ENCODE results near the gene STAG3. TPM values are rescaled to one million over a fixed set of nuclear protein-coding genes. Genes with fewer than 3 reads are reported as not detected.
"Not testable (repeated sequence)": the region's sequence is repeated elsewhere in the genome, so short reads cannot be mapped to it uniquely, and the experiment has no call there.

Gene STAG3
- total and polyA plus RNA-seq, 2 donors (not counting 1 experiment from before 2014, with no cell fraction given): 24.8 to 33.4 TPM

- H3K27me3 Mint-ChIP-seq: no peaks in the 10 kb centered on the region
- H3K4me1 ChIP-seq (ENCODE audit: control insufficient read depth in 2 of 2, insufficient read depth in 2 of 2, low read length in 2 of 2): peaks cover 68 to 76% of the 10 kb centered on the region in 2 donors
- no peaks in the 10 kb centered on the region for H4K20me1 ChIP-seq (ENCODE audit: control insufficient read depth, insufficient read depth, low read length, poor library complexity, severe bottlenecking)
- H3K36me3 ChIP-seq (replicated peaks in 1 of 2; ENCODE audit: control extremely low read depth in 1 of 2, control insufficient read depth in 1 of 2, extremely low read depth in 1 of 2, insufficient read depth in 2 of 2, low read length in 1 of 2): no peaks in the 10 kb centered on the region
- H3K9ac ChIP-seq (ENCODE audit: low read length): no peak overlapping the region
- DNase-seq (no peak), ATAC-seq (ENCODE audit: low read depth) (no peak)
- no peak overlapping the region for H2AFZ ChIP-seq (ENCODE audit: insufficient read depth, low read depth, low read length, poor library complexity, severe bottlenecking)
- ChIA-PET POLR2A (no interaction called here), CTCF (interaction anchor here (1.1 to 9.7 kb wide), 4 partner anchors 11 to 79 kb away, joined by 3 to 93 read pairs (median 36); no protein-coding TSS in a partner anchor)
- H3K4me2 ChIP-seq (replicated peaks; ENCODE audit: low read depth, low read length, poor library complexity, severe bottlenecking): no peak overlapping the region
- no peaks in the 10 kb centered on the region for H3K27me3 ChIP-seq (replicated peaks in 1 of 4; ENCODE audit: control extremely low read depth in 1 of 4, control insufficient read depth in 3 of 4, insufficient read depth in 4 of 4, low read length in 3 of 4)
- H3K27ac Mint-ChIP-seq: peak overlapping the region; percentile 91
- peaks cover 7% of the 10 kb centered on the region for H3K79me2 ChIP-seq (ENCODE audit: control insufficient read depth, insufficient read depth, low read length)
- H3K9me3 Mint-ChIP-seq (ENCODE audit: insufficient read depth): no peaks in the 10 kb centered on the region
- no peak for TF ChIP-seq CTCF (IDR thresholded peaks at IDR 0.05)
- TF ChIP-seq EZH2 (IDR thresholded peaks at IDR 0.05; ENCODE audit: borderline replicate concordance, insufficient read depth, low read depth, low read length, poor library complexity, severe bottlenecking): no peak
- peak overlapping the region; percentile 32 to 36 for H3K27ac ChIP-seq (ENCODE audit: low read length in 2 of 2)
- no peak overlapping the region for H3K4me3 ChIP-seq (ENCODE audit: control extremely low read depth in 1 of 5, extremely low read depth in 1 of 5, insufficient read depth in 1 of 5, low read depth in 2 of 5, low read length in 4 of 5)
- intact Hi-C loops (cut with micrococcal nuclease): loop anchor here (5.0 kb wide), 2 partner anchors 36 to 66 kb away; partner anchors contain the start of genes GPC2, LAMTOR4 and STAG3
- 39% methylated on average over 2 of the region's 6 CpGs for WGBS (ENCODE audit: insufficient coverage)
- peaks cover 83% of the 10 kb centered on the region for H3K4me1 Mint-ChIP-seq
- H3K4me3 Mint-ChIP-seq: no peak overlapping the region
- no peaks in the 10 kb centered on the region for H3K9me3 ChIP-seq (ENCODE audit: control extremely low read depth in 1 of 3, control insufficient read depth in 2 of 3, insufficient read depth in 1 of 3, low read length in 2 of 3)
These were observed 36.0 kb downstream of the STAG3 start for GRCh38 chr7:100213672-100214071.

- H3K4me3 ChIP-seq (ENCODE audit: control extremely low read depth in 1 of 5, extremely low read depth in 1 of 5, insufficient read depth in 1 of 5, low read depth in 2 of 5, low read length in 4 of 5); H3K9me3 ChIP-seq (ENCODE audit: control extremely low read depth in 1 of 3, control insufficient read depth in 2 of 3, insufficient read depth in 1 of 3, low read length in 2 of 3); POLR2A ChIA-PET; H2AFZ ChIP-seq (ENCODE audit: insufficient read depth, low read depth, low read length, poor library complexity, severe bottlenecking); H3K9ac ChIP-seq (ENCODE audit: low read length); H3K9me3 Mint-ChIP-seq (ENCODE audit: insufficient read depth); DNase-seq; H4K20me1 ChIP-seq (ENCODE audit: control insufficient read depth, insufficient read depth, low read length, poor library complexity, severe bottlenecking); H3K4me2 ChIP-seq (replicated peaks; ENCODE audit: low read depth, low read length, poor library complexity, severe bottlenecking); H3K36me3 ChIP-seq (replicated peaks in 1 of 2; ENCODE audit: control extremely low read depth in 1 of 2, control insufficient read depth in 1 of 2, extremely low read depth in 1 of 2, insufficient read depth in 2 of 2, low read length in 1 of 2); H3K27me3 ChIP-seq (replicated peaks in 1 of 4; ENCODE audit: control extremely low read depth in 1 of 4, control insufficient read depth in 3 of 4, insufficient read depth in 4 of 4, low read length in 3 of 4); H3K27me3 Mint-ChIP-seq: not testable (repeated sequence)
- peak overlapping the region in 1 of 2 donors; percentile 12 for H3K27ac ChIP-seq (ENCODE audit: low read length in 2 of 2)
- H3K27ac Mint-ChIP-seq: peak overlapping the region; percentile 91
- ATAC-seq (ENCODE audit: low read depth): peak; percentile 9
- intact Hi-C loops (cut with micrococcal nuclease): loop anchor here (5.0 kb wide), 2 partner anchors 37 to 67 kb away; partner anchors contain the start of genes GPC2, LAMTOR4 and STAG3
- H3K79me2 ChIP-seq (ENCODE audit: control insufficient read depth, insufficient read depth, low read length): peaks cover 12% of the 10 kb centered on the region
- CTCF ChIA-PET: interaction anchor here (1.3 to 9.7 kb wide), 3 partner anchors 14 to 80 kb away, joined by 7 to 93 read pairs (median 66); no protein-coding TSS in a partner anchor
- H3K4me1 ChIP-seq (ENCODE audit: control insufficient read depth in 2 of 2, insufficient read depth in 2 of 2, low read length in 2 of 2): peaks cover 68 to 76% of the 10 kb centered on the region in 2 donors
- peaks cover 83% of the 10 kb centered on the region for H3K4me1 Mint-ChIP-seq
- peak overlapping the region; percentile 66 for H3K4me3 Mint-ChIP-seq
- no CpG with 5 or more reads among the region's 5 CpGs for WGBS (ENCODE audit: insufficient coverage)
These were observed 36.6 kb downstream of the STAG3 start for GRCh38 chr7:100214356-100214755.
